Mucosa of descending colon (tissue), 3 donors: ENCODE results near the gene C4A. TPM values are rescaled to one million over a fixed set of nuclear protein-coding genes. Genes with fewer than 3 reads are reported as not detected.
"Not testable (repeated sequence)": the region's sequence is repeated elsewhere in the genome, so short reads cannot be mapped to it uniquely, and the experiment has no call there.

Experiments
- ATAC-seq: fragments of 200-7000 bp; cut with Tn5 transposase; one replicate; pipeline ENCODE4 v1.9.1; 2020; ENCODE audit warnings: mild to moderate bottlenecking, moderate library complexity
- DNase-seq, 3 donors: peaks; one replicate each; pipeline ENCODE4 v3.0.0-alpha.2; 2020
- H3K36me3 ChIP-seq: fragments of 200-600 bp; one replicate; pipeline ENCODE4 v1.8.0; 2021; ENCODE audit warnings: low read depth, mild to moderate bottlenecking
- H3K4me1 ChIP-seq: fragments of 200-600 bp; one replicate; pipeline ENCODE4 v1.8.0; 2021; ENCODE audit warnings: low read depth, mild to moderate bottlenecking
- H3K4me3 ChIP-seq: fragments of 200-600 bp; one replicate; pipeline ENCODE4 v1.8.0; 2021; ENCODE audit warnings: mild to moderate bottlenecking
- H3K9me3 ChIP-seq: fragments of 200-600 bp; one replicate; pipeline ENCODE4 v1.8.0; 2021; ENCODE audit warnings: mild to moderate bottlenecking
- intact Hi-C, 2 donors: fragments of 100-400 bp; cut with DNase I in 1 of 2; cut with micrococcal nuclease in 1 of 2; formaldehyde crosslinking; loops; one replicate each; pipeline versions ENCODE4 v1.11.0 to v1.11.1; 2022; cut with DNase I, micrococcal nuclease
- total RNA-seq, 3 donors: library from RNA; stranded (reverse); fragmentation: NEBNext Ultra II Directional in 2 of 3; extraction: Animal tissue kit (Norgen Biotek cat#: 25700) in 2 of 3; gene quantifications; one replicate each; pipeline versions ENCODE4 v1.2.1 to v1.2.4, GENCODE V29; 2021 to 2023
- TF ChIP-seq, protein P1 (sequence below): fragments of 200-600 bp; IDR thresholded peaks from one replicate; pipeline ENCODE4 v1.8.0; 2022; ENCODE audit warnings: antibody characterized with exemption, mild to moderate bottlenecking
- donor health status: DM: no; HTN: no; CAD: no; lungs with moderate emphysema.
- donor health status: DM: no; HTN: no; CAD: no.
- donor health status: DM: no; HTN: yes; CAD: no.

The C4A gene
- total RNA-seq, 3 donors from 2014 or later, result 10.2 to 203 (median 56.0) TPM

DNA sequence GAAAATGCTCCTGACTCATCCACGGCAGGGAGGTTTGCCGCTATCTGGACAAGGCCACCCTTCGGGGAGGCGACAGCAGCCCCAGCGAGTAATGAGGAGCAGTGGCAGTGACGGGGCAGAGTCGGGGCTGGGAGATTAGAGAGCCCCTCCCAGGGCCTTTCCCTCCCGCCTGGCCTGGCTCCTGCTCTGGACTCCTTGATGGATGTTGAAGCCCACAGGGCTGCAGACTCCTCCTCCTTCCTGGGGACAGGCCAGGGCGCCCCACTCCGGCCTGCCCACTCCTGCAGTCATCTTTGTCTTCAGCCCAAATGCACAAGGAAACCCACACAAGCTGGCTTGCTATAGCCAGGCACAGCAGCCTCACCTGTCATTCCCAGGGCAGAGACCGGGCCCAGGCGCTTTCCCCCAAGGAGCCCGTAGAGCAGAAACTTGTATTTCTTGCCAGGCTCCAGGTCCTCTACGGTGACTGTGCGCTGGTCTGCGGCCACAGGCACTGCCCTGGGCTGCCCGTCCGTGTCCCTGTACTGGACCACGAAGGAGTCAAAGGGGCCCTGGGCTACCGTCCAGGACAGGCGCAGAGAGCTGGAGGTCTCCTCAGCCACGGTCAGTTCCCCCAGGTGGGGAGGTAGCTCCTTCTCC lies 64.1 kb downstream of the C4A start:
- DNase-seq (peak in 1 of 3 donors; percentile 30), ATAC-seq (no peak)
- intact Hi-C loops, result no loop called here
- H3K9me3 ChIP-seq, result no peaks in the 10 kb centered on the region
- TF ChIP-seq, protein P1, sequence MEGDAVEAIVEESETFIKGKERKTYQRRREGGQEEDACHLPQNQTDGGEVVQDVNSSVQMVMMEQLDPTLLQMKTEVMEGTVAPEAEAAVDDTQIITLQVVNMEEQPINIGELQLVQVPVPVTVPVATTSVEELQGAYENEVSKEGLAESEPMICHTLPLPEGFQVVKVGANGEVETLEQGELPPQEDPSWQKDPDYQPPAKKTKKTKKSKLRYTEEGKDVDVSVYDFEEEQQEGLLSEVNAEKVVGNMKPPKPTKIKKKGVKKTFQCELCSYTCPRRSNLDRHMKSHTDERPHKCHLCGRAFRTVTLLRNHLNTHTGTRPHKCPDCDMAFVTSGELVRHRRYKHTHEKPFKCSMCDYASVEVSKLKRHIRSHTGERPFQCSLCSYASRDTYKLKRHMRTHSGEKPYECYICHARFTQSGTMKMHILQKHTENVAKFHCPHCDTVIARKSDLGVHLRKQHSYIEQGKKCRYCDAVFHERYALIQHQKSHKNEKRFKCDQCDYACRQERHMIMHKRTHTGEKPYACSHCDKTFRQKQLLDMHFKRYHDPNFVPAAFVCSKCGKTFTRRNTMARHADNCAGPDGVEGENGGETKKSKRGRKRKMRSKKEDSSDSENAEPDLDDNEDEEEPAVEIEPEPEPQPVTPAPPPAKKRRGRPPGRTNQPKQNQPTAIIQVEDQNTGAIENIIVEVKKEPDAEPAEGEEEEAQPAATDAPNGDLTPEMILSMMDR, result no peak
- H3K4me3 ChIP-seq, result no peak overlapping the region
- H3K4me1 ChIP-seq, result peaks cover 3% of the 10 kb centered on the region
- H3K36me3 ChIP-seq, result no peaks in the 10 kb centered on the region

- TF ChIP-seq, protein P1, result no peak
- peaks cover 3% of the 10 kb centered on the region for H3K4me1 ChIP-seq
- ATAC-seq, result peak; percentile 2
- H3K36me3 ChIP-seq, result no peaks in the 10 kb centered on the region
- no peaks in the 10 kb centered on the region for H3K9me3 ChIP-seq
- no peak overlapping the region for H3K4me3 ChIP-seq
- intact Hi-C loops, result no loop called here
- DNase-seq, result peak in 1 of 3 donors; percentile 58
Measured at GRCh38 chr6:32046450-32047083, 64.7 kb downstream of the C4A start.

DNA sequence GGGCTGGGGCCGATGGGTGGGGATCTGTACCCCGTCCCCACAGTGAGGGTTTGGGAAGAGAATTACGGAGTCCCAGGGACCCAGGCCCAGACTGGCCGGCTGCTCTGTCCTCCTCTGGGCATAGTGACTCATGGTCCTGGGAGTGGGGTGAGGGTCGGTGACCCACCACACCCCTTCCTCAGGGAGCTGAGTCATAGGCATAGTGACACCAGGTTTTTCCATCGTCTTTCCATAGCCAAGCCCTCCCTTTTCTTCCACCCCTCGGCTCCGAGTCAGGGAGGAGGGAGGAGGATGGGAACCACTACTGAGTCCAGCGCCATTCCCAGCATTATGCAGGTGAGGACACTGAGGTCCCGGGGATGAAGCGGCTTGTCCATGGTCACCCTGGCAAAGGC lies 65.2 kb downstream of the C4A start:
- peaks cover 3% of the 10 kb centered on the region for H3K4me1 ChIP-seq
- intact Hi-C loops, result no loop called here
- ATAC-seq, result peak; percentile 26
- peak in 1 of 3 donors; percentile 45 for DNase-seq
- H3K36me3 ChIP-seq, result no peaks in the 10 kb centered on the region
- no peak overlapping the region for H3K4me3 ChIP-seq
- H3K9me3 ChIP-seq, result no peaks in the 10 kb centered on the region
- TF ChIP-seq, protein P1, result no peak

DNA sequence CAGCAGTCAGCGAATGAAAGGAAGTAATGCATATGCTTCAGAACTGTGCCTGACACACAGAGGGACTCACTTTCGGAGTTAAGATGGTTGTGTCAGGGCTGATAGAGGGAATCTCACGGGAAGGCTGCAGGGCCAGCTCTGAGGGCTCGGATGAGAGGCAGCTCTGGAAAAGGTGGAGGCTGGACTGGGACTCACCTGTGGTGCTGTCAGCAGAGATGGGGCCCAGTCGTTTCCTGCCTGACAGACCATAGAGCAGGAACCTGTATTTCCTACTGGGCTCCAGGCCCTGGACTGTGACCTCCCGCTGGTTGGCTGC lies 65.6 kb downstream of the C4A start:
- no peaks in the 10 kb centered on the region for H3K9me3 ChIP-seq
- TF ChIP-seq, protein P1, result no peak
- ATAC-seq (no peak), DNase-seq (no peak)
- H3K4me3 ChIP-seq, result no peak overlapping the region
- peaks cover 3% of the 10 kb centered on the region for H3K4me1 ChIP-seq
- intact Hi-C loops, result no loop called here
- H3K36me3 ChIP-seq, result no peaks in the 10 kb centered on the region

DNA sequence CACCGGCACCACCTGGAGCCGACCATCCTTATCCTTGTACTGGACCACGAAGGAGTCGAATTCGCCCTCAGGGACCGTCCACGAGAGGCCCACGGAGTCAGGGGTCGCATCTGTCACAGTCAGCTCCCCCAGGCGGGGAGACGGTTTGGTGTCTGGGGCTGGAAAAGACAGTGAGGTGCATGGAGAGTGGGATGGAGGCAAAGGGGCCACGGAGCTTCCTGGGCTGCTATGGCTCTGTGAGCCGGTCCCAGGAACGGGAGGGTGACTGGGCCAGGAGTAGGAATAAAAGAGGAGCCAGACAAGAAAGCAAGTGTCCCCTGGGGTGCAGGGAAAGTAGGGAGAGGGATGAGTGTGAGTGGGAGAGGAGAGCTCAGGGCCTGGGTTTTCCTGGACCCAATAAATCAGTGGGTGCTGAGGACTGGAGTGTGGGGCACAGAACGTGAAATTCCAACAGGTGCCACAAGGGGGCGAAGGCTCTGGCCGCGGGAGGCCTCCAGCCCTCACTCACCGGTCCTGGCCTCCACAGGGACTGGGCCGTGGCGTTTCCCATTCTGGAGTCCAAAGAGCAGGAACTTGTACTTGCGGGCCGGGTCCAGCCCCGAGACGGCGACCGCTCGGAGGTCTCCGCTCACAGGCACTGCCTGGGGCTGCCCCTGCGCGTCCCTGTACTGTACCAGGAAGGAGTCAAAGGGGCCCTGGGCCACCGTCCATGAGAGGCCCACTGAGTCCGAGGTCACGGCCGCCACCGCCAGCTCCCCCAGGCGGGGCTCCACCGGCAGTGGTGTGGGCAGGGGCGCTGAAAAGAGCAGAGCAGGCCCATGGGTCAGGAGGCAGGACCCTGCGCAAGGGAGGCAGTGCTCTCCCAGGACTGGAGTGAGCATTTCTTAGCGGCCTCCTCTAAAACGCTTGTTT lies 66.3 kb downstream of the C4A start:
- TF ChIP-seq, protein P1, result peak; percentile 73
- DNase-seq (peak; percentile 68 to 84 (median 78)), ATAC-seq (peak; percentile 86)
- Histone ChIP-seq H3K4me3 (no peak overlapping the region), H3K4me1 (peaks cover 3% of the 10 kb centered on the region), H3K36me3 (no peaks in the 10 kb centered on the region), H3K9me3 (no peaks in the 10 kb centered on the region)
- intact Hi-C loops, result no loop called here

- H3K4me3 ChIP-seq, ATAC-seq, intact Hi-C loops, H3K4me1 ChIP-seq, H3K36me3 ChIP-seq, H3K9me3 ChIP-seq: not testable (repeated sequence)
- DNase-seq, result peak in 1 of 3 donors; percentile 27
Measured at GRCh38 chr6:32049149-32049548, 67.3 kb downstream of the C4A start.

- H3K4me3 ChIP-seq, ATAC-seq, H3K36me3 ChIP-seq, intact Hi-C loops, H3K9me3 ChIP-seq, H3K4me1 ChIP-seq: not testable (repeated sequence)
- DNase-seq, result peak in 1 of 3 donors; percentile 8
Measured at GRCh38 chr6:32049736-32050135, 67.9 kb downstream of the C4A start.
